ENCODE data around the gene KDM2A. TPM values are rescaled to one million over a fixed set of nuclear protein-coding genes. Genes with fewer than 3 reads are reported as not detected.

The KDM2A gene
- total RNA-seq, 1 experiment from 2014 or later: 50.4 TPM

DNA sequence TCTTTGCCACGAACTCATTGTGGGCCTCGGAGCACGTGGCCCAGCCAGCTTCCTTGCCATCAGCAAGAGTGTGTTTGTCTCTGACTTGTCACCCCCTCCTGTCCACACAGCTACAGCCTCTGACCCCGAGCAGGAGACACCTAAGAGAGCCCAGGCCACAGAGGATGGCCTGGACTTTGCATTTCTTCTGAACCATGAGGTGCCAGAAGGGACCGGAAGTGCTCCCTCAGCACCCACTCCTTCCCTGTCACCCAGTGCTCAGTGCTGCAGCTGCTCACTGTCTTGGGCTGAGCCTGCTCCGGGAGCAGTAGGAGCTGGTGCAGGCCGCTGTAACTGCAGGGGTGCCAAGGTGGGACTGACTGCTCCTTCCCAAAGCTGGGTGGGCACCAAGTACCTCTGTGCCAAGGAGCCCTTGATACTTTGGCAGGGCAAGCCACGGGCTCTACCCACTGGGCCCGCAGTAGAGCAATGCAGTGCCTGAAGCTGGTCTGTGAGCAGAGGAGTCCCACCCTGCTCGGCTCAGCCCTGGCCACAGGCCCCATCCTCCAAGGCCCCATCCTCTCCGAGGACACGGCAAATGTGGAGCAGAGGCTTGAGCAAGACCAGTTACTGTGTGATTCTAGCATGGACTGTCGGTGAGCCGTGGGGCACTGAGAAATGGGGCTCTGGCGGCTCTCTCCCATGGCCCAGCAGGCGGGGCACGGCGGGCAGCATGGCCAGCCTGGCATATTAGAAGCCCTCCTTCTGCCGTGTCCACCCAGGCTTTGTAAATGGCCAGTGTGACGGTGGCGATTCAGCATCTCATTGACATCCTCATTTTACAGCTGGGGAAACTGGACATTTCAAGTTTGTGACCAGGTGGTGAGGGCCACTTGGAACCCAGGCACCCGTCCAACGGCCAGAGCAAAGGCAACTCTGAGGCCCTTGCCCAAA is 153.5 kb downstream of the KDM2A start (continued):
- TF ChIP-seq CTCF (IDR thresholded peaks at IDR 0.05 in 2 of 3, conservative IDR thresholded peaks at IDR 0.05 in 1 of 3; ENCODE audit: borderline replicate concordance in 1 of 3, insufficient read depth in 1 of 3, low read depth in 2 of 3, low read length in 2 of 3): no peak
- no peak for TF ChIP-seq SP1 (IDR thresholded peaks at IDR 0.05; ENCODE audit: low read depth)
- no peak for TF ChIP-seq CBX3 (IDR thresholded peaks at IDR 0.05; ENCODE audit: low read depth)
- TF ChIP-seq ZFX (IDR thresholded peaks at IDR 0.05): no peak
- TF ChIP-seq ZNF274 (IDR thresholded peaks at IDR 0.05; ENCODE audit: low read depth, low read length): no peak
- TF ChIP-seq, protein P1, sequence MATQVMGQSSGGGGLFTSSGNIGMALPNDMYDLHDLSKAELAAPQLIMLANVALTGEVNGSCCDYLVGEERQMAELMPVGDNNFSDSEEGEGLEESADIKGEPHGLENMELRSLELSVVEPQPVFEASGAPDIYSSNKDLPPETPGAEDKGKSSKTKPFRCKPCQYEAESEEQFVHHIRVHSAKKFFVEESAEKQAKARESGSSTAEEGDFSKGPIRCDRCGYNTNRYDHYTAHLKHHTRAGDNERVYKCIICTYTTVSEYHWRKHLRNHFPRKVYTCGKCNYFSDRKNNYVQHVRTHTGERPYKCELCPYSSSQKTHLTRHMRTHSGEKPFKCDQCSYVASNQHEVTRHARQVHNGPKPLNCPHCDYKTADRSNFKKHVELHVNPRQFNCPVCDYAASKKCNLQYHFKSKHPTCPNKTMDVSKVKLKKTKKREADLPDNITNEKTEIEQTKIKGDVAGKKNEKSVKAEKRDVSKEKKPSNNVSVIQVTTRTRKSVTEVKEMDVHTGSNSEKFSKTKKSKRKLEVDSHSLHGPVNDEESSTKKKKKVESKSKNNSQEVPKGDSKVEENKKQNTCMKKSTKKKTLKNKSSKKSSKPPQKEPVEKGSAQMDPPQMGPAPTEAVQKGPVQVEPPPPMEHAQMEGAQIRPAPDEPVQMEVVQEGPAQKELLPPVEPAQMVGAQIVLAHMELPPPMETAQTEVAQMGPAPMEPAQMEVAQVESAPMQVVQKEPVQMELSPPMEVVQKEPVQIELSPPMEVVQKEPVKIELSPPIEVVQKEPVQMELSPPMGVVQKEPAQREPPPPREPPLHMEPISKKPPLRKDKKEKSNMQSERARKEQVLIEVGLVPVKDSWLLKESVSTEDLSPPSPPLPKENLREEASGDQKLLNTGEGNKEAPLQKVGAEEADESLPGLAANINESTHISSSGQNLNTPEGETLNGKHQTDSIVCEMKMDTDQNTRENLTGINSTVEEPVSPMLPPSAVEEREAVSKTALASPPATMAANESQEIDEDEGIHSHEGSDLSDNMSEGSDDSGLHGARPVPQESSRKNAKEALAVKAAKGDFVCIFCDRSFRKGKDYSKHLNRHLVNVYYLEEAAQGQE (IDR thresholded peaks at IDR 0.05; ENCODE audit: low read depth): no peak
- no peak for TF ChIP-seq MAX (IDR thresholded peaks at IDR 0.05)

Measured in HCT116 (cell line).